A673 (cell line): Measurements from ENCODE around the gene TRPM8. TPM values are rescaled to one million over a fixed set of nuclear protein-coding genes. Genes with fewer than 3 reads are reported as not detected.

Experiments
- BruUV-seq: library from RNA; stranded (reverse); fragments of 400-500 nt; replicated peaks from 2 replicates; lab custom pipeline; 2021; lab: Mats Ljungman, UMichigan
- CTCF ChIA-PET: fragments of 300-600 bp; sonication (Branson Sonifier 250); formaldehyde crosslinking; loops from one replicate; lab custom pipeline; 2022; ENCODE audit warnings: antibody characterized with exemption; lab: Charles Lee
- POLR2A ChIA-PET: fragments of 300-600 bp; sonication (Branson Sonifier 250); formaldehyde crosslinking; loops from one replicate; lab custom pipeline; 2022; ENCODE audit warnings: antibody characterized with exemption; ENCODE audit not compliant: low non-redundant PET; lab: Charles Lee
- DNase-seq: peaks from one replicate; pipeline ENCODE4 v3.0.0-alpha.2; 2015; ENCODE audit warnings: low spot score
- H3K27ac ChIP-seq: fragments of 200-600 bp; sonication (generic); 2 replicates; pipeline ENCODE4 v1.5.1; 2016; ENCODE audit warnings: mixed run types, low read depth, mild to moderate bottlenecking, mixed read lengths, antibody characterized with exemption, low read length; ENCODE audit not compliant: poor library complexity, severe bottlenecking
- H3K27me3 ChIP-seq: fragments of 200-600 bp; sonication (generic); replicated peaks from 2 replicates; pipeline ENCODE4 v1.6.1; 2017; ENCODE audit warnings: mixed run types, low read depth, mild to moderate bottlenecking, mixed read lengths, antibody characterized with exemption, low read length; ENCODE audit not compliant: insufficient read depth, poor library complexity
- H3K36me3 ChIP-seq: fragments of 200-600 bp; sonication (generic); 2 replicates; pipeline ENCODE4 v1.6.1; 2016; ENCODE audit warnings: mixed run types, mild to moderate bottlenecking, mixed read lengths, antibody characterized with exemption, low read length; ENCODE audit not compliant: insufficient read depth, poor library complexity, severe bottlenecking
- H3K4me1 ChIP-seq: fragments of 200-600 bp; sonication (generic); 2 replicates; pipeline ENCODE4 v1.6.1; 2017; ENCODE audit warnings: mixed run types, mild to moderate bottlenecking, mixed read lengths, antibody characterized with exemption, low read length; ENCODE audit not compliant: insufficient read depth, poor library complexity, severe bottlenecking
- H3K4me3 ChIP-seq: fragments of 200-600 bp; sonication (generic); 2 replicates; pipeline ENCODE4 v1.5.1; 2016; ENCODE audit warnings: low read depth, mixed run types, mild to moderate bottlenecking, mixed read lengths, low read length; ENCODE audit not compliant: poor library complexity, severe bottlenecking
- H3K9me3 ChIP-seq: fragments of 200-600 bp; sonication (generic); 2 replicates; pipeline ENCODE4 v1.6.1; 2016; ENCODE audit warnings: mixed run types, low read depth, mild to moderate bottlenecking, mixed read lengths, antibody characterized with exemption, low read length; ENCODE audit not compliant: poor library complexity, severe bottlenecking
- EZH2 ChIP-seq: fragments of 200-600 bp; sonication (generic); IDR thresholded peaks from 2 replicates; pipeline ENCODE4 v1.6.1; 2017; ENCODE audit warnings: borderline replicate concordance, low read depth, mild to moderate bottlenecking, mixed read lengths, antibody characterized with exemption, low read length; ENCODE audit not compliant: poor library complexity, severe bottlenecking
- intact Hi-C: fragments of 100-400 bp; cut with micrococcal nuclease; formaldehyde crosslinking; loops from one replicate; pipeline ENCODE4 v1.10.0; 2022; ENCODE audit not compliant: unreplicated experiment
- total RNA-seq: library from RNA; stranded (reverse); gene quantifications from 2 replicates; pipeline ENCODE4 v1.2.3, GENCODE V29; 2021
- TF ChIP-seq, protein P1 (sequence below): fragments of 300-800, 200-600 bp; sonication (generic); conservative IDR thresholded peaks from 2 replicates; pipeline ENCODE4 v1.5.1; 2017; ENCODE audit warnings: low read depth, mild to moderate bottlenecking, antibody characterized with exemption, low read length, moderate library complexity, mixed read lengths

TRPM8 gene
- total RNA-seq, 1 experiment from 2014 or later: 8.9 TPM

GRCh38 chr2:233977296-233977837, 60.2 kb downstream of the TRPM8 start:
- Histone ChIP-seq H3K36me3 (no peaks in the 10 kb centered on the region), H3K4me1 (no peaks in the 10 kb centered on the region), H3K4me3 (no peak overlapping the region), H3K9me3 (no peaks in the 10 kb centered on the region), H3K27me3 (no peaks in the 10 kb centered on the region), H3K27ac (no peak overlapping the region)
- DNase-seq: no peak
- TF ChIP-seq, protein P1, sequence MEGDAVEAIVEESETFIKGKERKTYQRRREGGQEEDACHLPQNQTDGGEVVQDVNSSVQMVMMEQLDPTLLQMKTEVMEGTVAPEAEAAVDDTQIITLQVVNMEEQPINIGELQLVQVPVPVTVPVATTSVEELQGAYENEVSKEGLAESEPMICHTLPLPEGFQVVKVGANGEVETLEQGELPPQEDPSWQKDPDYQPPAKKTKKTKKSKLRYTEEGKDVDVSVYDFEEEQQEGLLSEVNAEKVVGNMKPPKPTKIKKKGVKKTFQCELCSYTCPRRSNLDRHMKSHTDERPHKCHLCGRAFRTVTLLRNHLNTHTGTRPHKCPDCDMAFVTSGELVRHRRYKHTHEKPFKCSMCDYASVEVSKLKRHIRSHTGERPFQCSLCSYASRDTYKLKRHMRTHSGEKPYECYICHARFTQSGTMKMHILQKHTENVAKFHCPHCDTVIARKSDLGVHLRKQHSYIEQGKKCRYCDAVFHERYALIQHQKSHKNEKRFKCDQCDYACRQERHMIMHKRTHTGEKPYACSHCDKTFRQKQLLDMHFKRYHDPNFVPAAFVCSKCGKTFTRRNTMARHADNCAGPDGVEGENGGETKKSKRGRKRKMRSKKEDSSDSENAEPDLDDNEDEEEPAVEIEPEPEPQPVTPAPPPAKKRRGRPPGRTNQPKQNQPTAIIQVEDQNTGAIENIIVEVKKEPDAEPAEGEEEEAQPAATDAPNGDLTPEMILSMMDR: no peak
- TF ChIP-seq EZH2: no peak
- ChIA-PET POLR2A (no interaction called here), CTCF (interaction anchor here (1.2 kb wide), 1 partner anchor 1139 kb away, joined by 6 read pairs; no protein-coding TSS in a partner anchor)
- no TSS peak for BruUV-seq
- intact Hi-C loops: loop anchor here (5.0 to 10.0 kb wide), 2 partner anchors 160 to 307 kb away; no protein-coding TSS in a partner anchor

- no peak overlapping the region for H3K4me3 ChIP-seq
- H3K4me1 ChIP-seq: no peaks in the 10 kb centered on the region
- POLR2A ChIA-PET: no interaction called here
- H3K27me3 ChIP-seq: no peaks in the 10 kb centered on the region
- CTCF ChIA-PET: no interaction called here
- DNase-seq: no peak
- BruUV-seq: no TSS peak
- no peaks in the 10 kb centered on the region for H3K9me3 ChIP-seq
- TF ChIP-seq, protein P1: no peak
- TF ChIP-seq EZH2: no peak
- no peak overlapping the region for H3K27ac ChIP-seq
- intact Hi-C loops: loop anchor here (5.0 to 10.0 kb wide), 2 partner anchors 158 to 305 kb away; no protein-coding TSS in a partner anchor
- no peaks in the 10 kb centered on the region for H3K36me3 ChIP-seq
Measured at GRCh38 chr2:233979748-233980147, 62.6 kb downstream of the TRPM8 start.

DNA sequence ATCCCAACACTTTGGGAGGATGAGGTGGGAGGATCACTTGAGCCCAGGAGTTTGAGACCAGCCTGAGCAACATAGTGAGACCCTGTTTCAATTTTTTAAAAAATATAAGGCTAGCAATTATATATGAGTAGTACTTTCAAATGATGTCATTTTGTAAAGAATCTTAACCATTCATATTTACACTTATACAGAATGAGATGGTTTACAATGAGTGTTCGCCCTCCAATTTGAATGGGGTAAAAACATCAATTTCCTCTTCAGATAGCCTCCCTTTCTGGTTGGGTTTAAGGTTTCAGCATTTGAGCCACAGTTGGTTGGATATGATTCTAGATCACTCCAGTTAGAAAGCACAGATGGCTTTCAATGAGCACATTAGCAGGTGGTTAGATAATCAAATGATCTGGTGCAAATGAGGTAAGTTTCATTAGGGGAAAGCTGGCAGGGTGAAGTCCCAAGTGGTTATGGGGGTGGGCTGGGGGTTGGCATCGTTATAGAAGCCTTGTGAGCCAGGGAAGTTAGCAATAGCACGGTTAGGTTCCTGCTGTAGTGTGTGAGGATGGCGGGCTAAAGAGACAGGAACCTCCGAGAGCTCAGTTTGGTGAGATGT, 63.9 kb downstream of the TRPM8 start:
- CTCF ChIA-PET: no interaction called here
- Histone ChIP-seq H3K4me3 (no peak overlapping the region), H3K9me3 (no peaks in the 10 kb centered on the region), H3K27ac (no peak overlapping the region), H3K36me3 (no peaks in the 10 kb centered on the region), H3K4me1 (no peaks in the 10 kb centered on the region), H3K27me3 (no peaks in the 10 kb centered on the region)
- DNase-seq: no peak
- POLR2A ChIA-PET: no interaction called here
- TF ChIP-seq, protein P1: no peak
- TF ChIP-seq EZH2: no peak
- intact Hi-C loops: no loop called here
- no TSS peak for BruUV-seq
